Stimulated activated CD4-positive, alpha-beta T cell treated with anti-CD3 and anti-CD28 coated beads, TNF-alpha, amount 100 ng/mL, for 24 hours (primary cell): ENCODE measurements around the gene HINT3.
"Not testable (repeated sequence)": the region's sequence is repeated elsewhere in the genome, so short reads cannot be mapped to it uniquely, and the experiment has no call there.

Experiments used
- DNase-seq, 3 experiments: peaks; one replicate each; pipeline ENCODE4 v3.0.0-alpha.2; 2020; ENCODE audit warnings: low read depth in 3 of 3

The HINT3 gene

DNA sequence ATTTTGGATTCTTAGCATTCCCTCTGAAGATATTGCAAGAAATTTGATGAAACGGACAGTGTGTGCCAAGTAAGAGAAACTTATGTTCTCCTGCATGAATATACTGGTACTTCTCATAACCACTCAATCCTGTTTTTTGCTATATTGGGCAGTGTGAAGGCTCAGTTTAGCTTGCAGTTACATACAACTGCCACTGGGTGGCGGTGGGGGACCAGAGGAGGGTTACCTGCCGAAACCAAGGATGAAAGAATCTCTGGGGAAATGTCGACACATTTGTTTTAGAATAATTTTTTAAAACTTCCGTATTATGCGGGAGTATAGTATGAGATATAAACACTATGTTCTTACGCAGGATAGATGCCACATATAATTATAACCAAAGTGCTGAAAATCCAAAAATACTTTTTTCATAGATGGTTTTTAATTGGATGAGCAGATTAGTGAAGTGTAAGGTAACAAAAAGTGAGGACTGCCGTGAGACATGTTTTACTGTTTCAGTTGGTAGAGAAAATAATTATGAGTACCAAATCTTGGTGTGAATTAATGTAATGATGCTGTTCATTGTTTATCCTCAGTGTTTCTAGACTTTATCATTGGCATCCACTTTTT, 39.5 kb downstream of the HINT3 start:
- DNase-seq, result peak; percentile 34 to 56 (median 43)

DNA sequence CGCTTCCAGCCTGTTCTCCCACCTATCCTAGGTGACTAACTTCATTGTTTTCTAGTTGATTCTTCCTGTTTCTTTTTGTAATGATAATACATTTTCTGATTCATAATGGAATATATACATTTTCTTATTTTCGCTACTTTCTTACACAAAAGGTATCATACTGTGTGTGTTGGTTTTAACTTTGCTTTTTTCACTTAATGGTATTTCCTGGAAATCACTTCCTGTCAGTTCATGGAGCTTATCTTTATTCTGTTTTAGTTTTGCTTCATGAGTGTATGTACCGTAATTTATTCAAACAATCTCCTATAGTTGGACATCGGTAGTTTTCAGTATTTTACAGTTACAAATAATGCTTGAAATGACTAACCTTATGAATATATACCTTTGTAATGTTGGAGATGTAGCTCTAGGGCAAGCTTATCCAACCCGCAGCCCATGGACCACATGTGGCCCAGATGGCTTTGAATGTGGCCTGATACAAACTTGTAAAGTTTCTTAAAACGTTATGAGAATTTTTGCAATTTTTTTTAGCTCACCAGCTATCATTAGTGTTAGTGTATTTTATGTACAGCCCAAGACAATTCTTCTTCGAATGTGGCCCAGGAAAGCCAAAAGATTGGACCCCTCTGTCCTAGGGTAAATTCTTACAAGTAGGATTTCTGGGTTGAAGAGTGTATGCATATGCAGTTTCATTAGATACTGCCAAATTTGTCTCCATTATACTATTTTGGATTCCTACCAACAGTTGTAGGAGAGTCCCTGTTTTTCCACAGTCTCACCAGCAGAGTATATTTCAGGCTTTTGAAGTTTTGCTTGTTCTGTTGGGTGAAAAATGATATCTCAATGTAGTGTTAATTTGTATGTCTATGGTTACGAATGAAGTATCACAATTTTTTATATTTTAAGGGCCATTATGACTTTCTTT, 46.4 kb downstream of the HINT3 start:
- DNase-seq, result no peak

GRCh38 chr6:126007800-126008199, 51.2 kb downstream of the HINT3 start:
- no peak for DNase-seq

DNA sequence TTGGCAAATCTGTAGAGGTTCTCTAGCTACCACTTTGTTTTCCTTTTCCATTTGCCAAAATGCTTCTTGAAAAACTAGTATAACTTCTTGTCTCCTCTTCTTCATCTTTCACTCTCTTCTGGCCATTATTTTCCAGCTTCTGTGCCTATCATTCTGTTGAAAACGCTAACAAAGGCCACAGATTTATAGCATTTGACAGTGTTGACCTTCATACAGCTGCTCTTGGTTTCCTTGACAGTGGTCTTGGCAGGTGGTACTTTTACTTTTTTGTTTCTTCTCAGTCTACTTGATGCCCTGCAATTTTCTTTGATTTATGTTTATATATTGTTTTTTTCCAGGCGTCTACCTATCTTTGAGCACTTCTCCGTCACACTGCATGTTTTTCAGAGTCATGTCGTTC, 53.5 kb downstream of the HINT3 start:
- DNase-seq, result no peak

GRCh38 chr6:126015863-126016262, 59.3 kb downstream of the HINT3 start:
- no peak for DNase-seq

DNA sequence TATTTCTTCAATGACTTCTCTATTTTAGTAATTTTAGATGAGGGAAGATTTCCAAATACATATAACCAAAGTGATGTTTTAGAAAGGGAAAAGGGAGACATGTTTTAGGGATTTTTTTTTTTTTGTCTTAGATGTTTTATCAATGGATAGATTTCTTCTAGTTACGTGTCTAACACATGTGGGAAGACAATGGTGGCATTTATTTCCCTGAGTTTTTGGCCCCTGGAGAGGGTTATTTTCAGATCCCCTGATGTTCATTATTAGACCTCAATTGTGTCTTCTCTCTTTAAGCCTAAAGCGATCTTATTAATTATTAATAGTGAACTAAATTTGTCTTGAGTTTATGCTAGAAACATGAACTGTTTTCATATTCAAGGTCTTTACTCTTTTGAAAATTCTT, 60.0 kb downstream of the HINT3 start:
- no peak for DNase-seq

DNA sequence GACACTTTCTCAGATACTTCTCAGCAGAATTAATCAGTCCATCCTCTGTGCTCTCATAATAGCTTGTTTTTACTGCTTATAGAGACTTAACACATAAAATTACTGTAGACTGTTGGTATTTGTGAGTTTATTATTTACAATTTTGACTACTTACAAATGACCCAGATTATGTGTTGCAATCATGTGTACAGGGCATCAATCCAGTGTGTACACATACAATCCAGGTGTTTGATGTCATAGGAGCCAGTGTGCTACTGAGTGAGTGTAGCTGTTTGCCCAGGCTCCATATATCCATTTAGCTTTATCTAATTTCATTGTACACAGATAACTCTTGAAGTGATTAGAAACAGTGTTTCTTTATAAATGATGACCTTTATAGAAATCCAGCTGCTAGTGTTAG, 61.1 kb downstream of the HINT3 start:
- no peak for DNase-seq

GRCh38 chr6:126020305-126021050, 63.9 kb downstream of the HINT3 start:
- no peak for DNase-seq

- DNase-seq, result not testable (repeated sequence)
These were observed 66.9 kb downstream of the HINT3 start for GRCh38 chr6:126023474-126023873.

- no peak for DNase-seq
These were observed 69.4 kb downstream of the HINT3 start for GRCh38 chr6:126026001-126026400.

DNA sequence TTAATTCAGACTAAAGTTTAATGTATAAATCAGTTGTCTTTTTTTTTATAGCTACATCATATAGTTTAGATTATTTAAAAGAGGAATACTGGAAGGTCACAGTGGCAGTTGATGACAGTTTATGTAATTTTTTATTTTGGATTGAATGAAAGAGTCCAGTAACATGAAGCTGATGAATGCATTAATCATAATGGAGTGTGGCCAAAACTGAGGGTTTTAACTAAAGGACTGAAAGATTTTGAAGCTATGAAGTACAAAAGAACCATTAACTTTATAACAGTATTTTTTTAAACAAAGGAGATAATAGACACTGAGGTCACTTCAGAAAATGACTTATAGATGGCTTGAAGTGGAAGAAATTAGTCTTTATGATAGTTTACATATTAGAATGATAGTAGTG, 71.0 kb downstream of the HINT3 start:
- no peak for DNase-seq
